CMK (cell line): ENCODE results near the gene FHIT.
"Not testable (repeated sequence)": the region's sequence is repeated elsewhere in the genome, so short reads cannot be mapped to it uniquely, and the experiment has no call there.

Experiments used
- DNase-seq: peaks from one replicate; pipeline ENCODE4 v3.0.0-alpha.2; 2010; ENCODE audit warnings: low read depth

FHIT gene

GRCh38 chr3:60557122-60557521 lies 694.1 kb downstream of the FHIT start:
- DNase-seq: no peak

GRCh38 chr3:60555686-60556354 lies 695.4 kb downstream of the FHIT start:
- DNase-seq: no peak

GRCh38 chr3:60553144-60553543 lies 698.1 kb downstream of the FHIT start:
- no peak for DNase-seq

GRCh38 chr3:60552581-60552980 lies 698.7 kb downstream of the FHIT start:
- DNase-seq: no peak

GRCh38 chr3:60551455-60552209 lies 699.6 kb downstream of the FHIT start:
- no peak for DNase-seq

- DNase-seq: no peak
These were observed 701.4 kb downstream of the FHIT start for GRCh38 chr3:60549863-60550262.

- no peak for DNase-seq
These were observed 708.3 kb downstream of the FHIT start for GRCh38 chr3:60542995-60543394.

- DNase-seq: not testable (repeated sequence)
These were observed 711.9 kb downstream of the FHIT start for GRCh38 chr3:60539394-60539793.

GRCh38 chr3:60536420-60536819 lies 714.8 kb downstream of the FHIT start:
- no peak for DNase-seq

- DNase-seq: no peak
These were observed 719.5 kb downstream of the FHIT start for GRCh38 chr3:60531759-60532158.

GRCh38 chr3:60528651-60529050 lies 722.6 kb downstream of the FHIT start:
- DNase-seq: no peak

- DNase-seq: no peak
These were observed 727.7 kb downstream of the FHIT start for GRCh38 chr3:60523536-60523935.

GRCh38 chr3:60517134-60517533 lies 734.1 kb downstream of the FHIT start:
- no peak for DNase-seq

- DNase-seq: no peak
These were observed 736.4 kb downstream of the FHIT start for GRCh38 chr3:60514866-60515265.

- no peak for DNase-seq
These were observed 737.1 kb downstream of the FHIT start for GRCh38 chr3:60514085-60514649.

GRCh38 chr3:60513241-60513640 lies 738.0 kb downstream of the FHIT start:
- no peak for DNase-seq

- DNase-seq: no peak
These were observed 738.7 kb downstream of the FHIT start for GRCh38 chr3:60512506-60512905.

GRCh38 chr3:60509471-60509870 lies 741.8 kb downstream of the FHIT start:
- no peak for DNase-seq

GRCh38 chr3:60504827-60505457 lies 746.3 kb downstream of the FHIT start:
- no peak for DNase-seq

GRCh38 chr3:60501314-60501713 lies 749.9 kb downstream of the FHIT start:
- no peak for DNase-seq

- DNase-seq: no peak
These were observed 753.4 kb downstream of the FHIT start for GRCh38 chr3:60497902-60498301.

- no peak for DNase-seq
These were observed 760.3 kb downstream of the FHIT start for GRCh38 chr3:60490992-60491391.

GRCh38 chr3:60475096-60475495 lies 776.2 kb downstream of the FHIT start:
- no peak for DNase-seq
